Measurements from ENCODE around the gene DNAH2. TPM values are rescaled to one million over a fixed set of nuclear protein-coding genes. Genes with fewer than 3 reads are reported as not detected.

Gene DNAH2
- total and polyA plus RNA-seq, 2 of the 13 experiments (the other 11 are each of a cell fraction or from before 2014, with no cell fraction given) = not detected

DNA sequence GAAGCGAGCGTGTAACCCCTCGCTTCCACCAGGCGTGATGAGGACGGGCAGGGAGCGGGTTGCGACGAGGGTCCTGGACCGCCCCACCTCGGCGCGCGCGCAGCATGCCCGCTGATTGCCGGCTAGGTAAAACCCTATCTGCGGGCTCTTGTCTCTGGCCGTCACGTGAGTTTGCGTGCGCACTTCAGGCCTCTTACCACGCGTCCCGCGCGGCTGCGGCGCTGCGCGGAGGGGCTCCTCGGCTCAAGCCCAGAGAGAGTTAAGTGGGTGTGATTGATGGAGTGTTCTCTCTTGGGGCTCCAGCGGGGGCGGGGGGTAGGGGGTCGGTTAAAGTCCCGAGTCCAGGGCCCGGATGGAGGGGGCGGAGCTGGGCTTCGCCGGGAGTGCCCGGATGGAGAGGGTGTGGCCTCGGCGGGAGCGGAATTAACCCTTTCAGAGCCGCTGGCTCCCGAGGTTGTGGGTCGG is 124.4 kb downstream of the DNAH2 start (continued):
- TF ChIP-seq, protein P1, sequence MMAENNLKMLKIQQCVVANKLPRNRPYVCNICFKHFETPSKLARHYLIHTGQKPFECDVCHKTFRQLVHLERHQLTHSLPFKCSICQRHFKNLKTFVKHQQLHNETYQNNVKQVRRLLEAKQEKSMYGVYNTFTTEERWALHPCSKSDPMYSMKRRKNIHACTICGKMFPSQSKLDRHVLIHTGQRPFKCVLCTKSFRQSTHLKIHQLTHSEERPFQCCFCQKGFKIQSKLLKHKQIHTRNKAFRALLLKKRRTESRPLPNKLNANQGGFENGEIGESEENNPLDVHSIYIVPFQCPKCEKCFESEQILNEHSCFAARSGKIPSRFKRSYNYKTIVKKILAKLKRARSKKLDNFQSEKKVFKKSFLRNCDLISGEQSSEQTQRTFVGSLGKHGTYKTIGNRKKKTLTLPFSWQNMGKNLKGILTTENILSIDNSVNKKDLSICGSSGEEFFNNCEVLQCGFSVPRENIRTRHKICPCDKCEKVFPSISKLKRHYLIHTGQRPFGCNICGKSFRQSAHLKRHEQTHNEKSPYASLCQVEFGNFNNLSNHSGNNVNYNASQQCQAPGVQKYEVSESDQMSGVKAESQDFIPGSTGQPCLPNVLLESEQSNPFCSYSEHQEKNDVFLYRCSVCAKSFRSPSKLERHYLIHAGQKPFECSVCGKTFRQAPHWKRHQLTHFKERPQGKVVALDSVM (CRISPR knock-in tag; IDR thresholded peaks at IDR 0.05) = no peak
- TF ChIP-seq ARHGAP35 (CRISPR knock-in tag; IDR thresholded peaks at IDR 0.05; ENCODE audit: borderline replicate concordance) (0 out of 2 replicates have a peak, but pooled peaks have one; percentile 20), HDAC6 (IDR thresholded peaks at IDR 0.05; ENCODE audit: low read depth, low read length) (no peak), TBX3 (IDR thresholded peaks at IDR 0.05; ENCODE audit: borderline replicate concordance) (no peak; the same call in 1 of the 2 replicates), PHF21A (CRISPR knock-in tag; IDR thresholded peaks at IDR 0.05) (peak; percentile 32; the same call in 1 of the 2 replicates), KLF6 (CRISPR knock-in tag; IDR thresholded peaks at IDR 0.05) (peak; percentile 35; the same call in 1 of the 2 replicates), ADNP (CRISPR knock-in tag; IDR thresholded peaks at IDR 0.05) (no peak), DPF2 (CRISPR knock-in tag; IDR thresholded peaks at IDR 0.05; ENCODE audit: borderline replicate concordance, low read depth) (no peak), ZNF614 (CRISPR knock-in tag; IDR thresholded peaks at IDR 0.05; ENCODE audit: borderline replicate concordance) (no peak), SNAI1 (CRISPR knock-in tag; IDR thresholded peaks at IDR 0.05; ENCODE audit: borderline replicate concordance) (no peak), NFE2 (CRISPR knock-in tag; IDR thresholded peaks at IDR 0.05) (no peak), ZNF224 (CRISPR knock-in tag; IDR thresholded peaks at IDR 0.05) (0 out of 2 replicates have a peak, but pooled peaks have one; percentile 58), ZNF274 (CRISPR knock-in tag; IDR thresholded peaks at IDR 0.05) (no peak), IRF2 (CRISPR knock-in tag; IDR thresholded peaks at IDR 0.05) (no peak), ZNF24 (IDR thresholded peaks at IDR 0.05) (no peak), ATF1 (CRISPR knock-in tag; IDR thresholded peaks at IDR 0.05) (peak; percentile 14; the same call in 1 of the 2 replicates), ZNF619 (CRISPR knock-in tag; IDR thresholded peaks at IDR 0.05) (no peak), KLF12 (CRISPR knock-in tag; IDR thresholded peaks at IDR 0.05; ENCODE audit: borderline replicate concordance) (no peak; the same call in 1 of the 2 replicates), JARID2 (CRISPR knock-in tag; IDR thresholded peaks at IDR 0.05; ENCODE audit: insufficient replicate concordance) (peak; percentile 34), CENPX (CRISPR knock-in tag; IDR thresholded peaks at IDR 0.05) (no peak)
- TF ChIP-seq, protein P2, sequence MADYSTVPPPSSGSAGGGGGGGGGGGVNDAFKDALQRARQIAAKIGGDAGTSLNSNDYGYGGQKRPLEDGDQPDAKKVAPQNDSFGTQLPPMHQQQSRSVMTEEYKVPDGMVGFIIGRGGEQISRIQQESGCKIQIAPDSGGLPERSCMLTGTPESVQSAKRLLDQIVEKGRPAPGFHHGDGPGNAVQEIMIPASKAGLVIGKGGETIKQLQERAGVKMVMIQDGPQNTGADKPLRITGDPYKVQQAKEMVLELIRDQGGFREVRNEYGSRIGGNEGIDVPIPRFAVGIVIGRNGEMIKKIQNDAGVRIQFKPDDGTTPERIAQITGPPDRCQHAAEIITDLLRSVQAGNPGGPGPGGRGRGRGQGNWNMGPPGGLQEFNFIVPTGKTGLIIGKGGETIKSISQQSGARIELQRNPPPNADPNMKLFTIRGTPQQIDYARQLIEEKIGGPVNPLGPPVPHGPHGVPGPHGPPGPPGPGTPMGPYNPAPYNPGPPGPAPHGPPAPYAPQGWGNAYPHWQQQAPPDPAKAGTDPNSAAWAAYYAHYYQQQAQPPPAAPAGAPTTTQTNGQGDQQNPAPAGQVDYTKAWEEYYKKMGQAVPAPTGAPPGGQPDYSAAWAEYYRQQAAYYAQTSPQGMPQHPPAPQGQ (CRISPR knock-in tag; IDR thresholded peaks at IDR 0.05; ENCODE audit: borderline replicate concordance) = no peak
- TF ChIP-seq, protein P3, sequence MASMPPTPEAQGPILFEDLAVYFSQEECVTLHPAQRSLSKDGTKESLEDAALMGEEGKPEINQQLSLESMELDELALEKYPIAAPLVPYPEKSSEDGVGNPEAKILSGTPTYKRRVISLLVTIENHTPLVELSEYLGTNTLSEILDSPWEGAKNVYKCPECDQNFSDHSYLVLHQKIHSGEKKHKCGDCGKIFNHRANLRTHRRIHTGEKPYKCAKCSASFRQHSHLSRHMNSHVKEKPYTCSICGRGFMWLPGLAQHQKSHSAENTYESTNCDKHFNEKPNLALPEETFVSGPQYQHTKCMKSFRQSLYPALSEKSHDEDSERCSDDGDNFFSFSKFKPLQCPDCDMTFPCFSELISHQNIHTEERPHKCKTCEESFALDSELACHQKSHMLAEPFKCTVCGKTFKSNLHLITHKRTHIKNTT (CRISPR knock-in tag; IDR thresholded peaks at IDR 0.05) = no peak
- TF ChIP-seq, protein P4, sequence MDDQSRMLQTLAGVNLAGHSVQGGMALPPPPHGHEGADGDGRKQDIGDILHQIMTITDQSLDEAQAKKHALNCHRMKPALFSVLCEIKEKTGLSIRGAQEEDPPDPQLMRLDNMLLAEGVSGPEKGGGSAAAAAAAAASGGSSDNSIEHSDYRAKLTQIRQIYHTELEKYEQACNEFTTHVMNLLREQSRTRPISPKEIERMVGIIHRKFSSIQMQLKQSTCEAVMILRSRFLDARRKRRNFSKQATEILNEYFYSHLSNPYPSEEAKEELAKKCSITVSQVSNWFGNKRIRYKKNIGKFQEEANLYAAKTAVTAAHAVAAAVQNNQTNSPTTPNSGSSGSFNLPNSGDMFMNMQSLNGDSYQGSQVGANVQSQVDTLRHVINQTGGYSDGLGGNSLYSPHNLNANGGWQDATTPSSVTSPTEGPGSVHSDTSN (CRISPR knock-in tag; IDR thresholded peaks at IDR 0.05; ENCODE audit: borderline replicate concordance) = no peak
- TF ChIP-seq, protein P5, sequence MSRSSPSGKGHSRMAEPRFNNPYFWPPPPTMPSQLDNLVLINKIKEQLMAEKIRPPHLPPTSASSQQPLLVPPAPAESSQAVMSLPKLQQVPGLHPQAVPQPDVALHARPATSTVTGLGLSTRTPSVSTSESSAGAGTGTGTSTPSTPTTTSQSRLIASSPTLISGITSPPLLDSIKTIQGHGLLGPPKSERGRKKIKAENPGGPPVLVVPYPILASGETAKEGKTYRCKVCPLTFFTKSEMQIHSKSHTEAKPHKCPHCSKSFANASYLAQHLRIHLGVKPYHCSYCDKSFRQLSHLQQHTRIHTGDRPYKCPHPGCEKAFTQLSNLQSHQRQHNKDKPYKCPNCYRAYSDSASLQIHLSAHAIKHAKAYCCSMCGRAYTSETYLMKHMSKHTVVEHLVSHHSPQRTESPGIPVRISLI (CRISPR knock-in tag; IDR thresholded peaks at IDR 0.05; ENCODE audit: borderline replicate concordance) = no peak
